HG03558 (cell line): Measurements from ENCODE around the gene SNX33.

Experiments
- ATAC-seq: cut with Tn5 transposase; IDR thresholded peaks from one replicate; pipeline ENCODE4 v1.9.1; 2021; ENCODE audit warnings: moderate number of reproducible peaks; ENCODE audit not compliant: unreplicated experiment; ENCODE audit errors: extremely low read depth

SNX33 gene

DNA sequence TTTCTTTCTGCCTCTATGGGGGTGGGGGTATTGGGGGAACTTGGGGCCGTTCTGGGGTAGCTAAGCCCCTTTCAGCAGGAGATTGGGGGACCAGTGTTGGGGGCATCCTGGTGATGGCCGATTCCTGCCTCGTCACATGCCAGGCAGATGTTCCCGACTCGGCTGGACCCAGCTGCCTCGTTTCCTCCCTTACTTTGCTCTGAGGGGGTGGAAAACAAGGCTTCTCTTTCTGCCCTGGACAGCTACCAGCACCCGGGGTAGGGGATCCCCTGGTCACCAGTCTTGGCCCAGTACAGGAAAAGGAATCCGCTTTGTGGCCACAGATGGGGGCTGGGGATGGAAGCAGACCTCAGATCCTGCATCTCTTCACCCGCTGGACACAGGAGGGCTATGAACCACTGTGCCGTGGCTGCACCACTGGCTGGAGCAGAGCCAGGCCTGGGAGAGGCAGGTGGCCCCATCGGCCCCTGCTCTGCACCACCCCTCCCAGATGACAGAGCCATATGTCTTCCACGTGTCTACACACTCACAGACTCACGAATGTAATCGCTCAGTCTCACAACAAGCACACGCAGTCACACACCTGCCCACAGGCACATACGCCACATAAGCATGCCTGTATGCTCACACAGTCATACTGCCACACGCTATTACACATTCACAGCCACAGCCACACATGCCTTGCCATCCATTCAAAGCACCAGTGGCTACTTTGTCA, 12.4 kb downstream of the SNX33 start:
- ATAC-seq: no peak

- ATAC-seq: no peak
These were observed 13.5 kb downstream of the SNX33 start for GRCh38 chr15:75661100-75661755.

DNA sequence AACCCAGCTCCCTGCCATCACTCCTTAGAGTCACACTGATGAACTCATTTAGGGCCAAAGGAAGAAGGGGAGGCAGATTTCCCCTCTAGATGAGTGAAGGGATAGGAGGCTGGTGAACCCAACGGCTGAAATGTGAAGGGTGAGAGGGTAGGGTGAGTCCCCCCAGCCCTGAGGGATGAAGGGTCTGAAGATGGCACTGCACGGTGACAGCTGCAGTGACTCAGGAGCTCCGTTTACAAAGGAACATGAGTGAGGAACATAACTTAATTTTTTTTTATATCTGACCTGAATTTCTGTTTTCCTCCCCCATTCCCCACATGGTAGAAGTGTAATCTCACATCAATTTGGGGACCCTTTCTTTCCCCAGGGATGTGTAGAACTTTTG, 14.0 kb downstream of the SNX33 start:
- ATAC-seq: no peak

GRCh38 chr15:75662823-75663519, 15.3 kb downstream of the SNX33 start:
- ATAC-seq: no peak

DNA sequence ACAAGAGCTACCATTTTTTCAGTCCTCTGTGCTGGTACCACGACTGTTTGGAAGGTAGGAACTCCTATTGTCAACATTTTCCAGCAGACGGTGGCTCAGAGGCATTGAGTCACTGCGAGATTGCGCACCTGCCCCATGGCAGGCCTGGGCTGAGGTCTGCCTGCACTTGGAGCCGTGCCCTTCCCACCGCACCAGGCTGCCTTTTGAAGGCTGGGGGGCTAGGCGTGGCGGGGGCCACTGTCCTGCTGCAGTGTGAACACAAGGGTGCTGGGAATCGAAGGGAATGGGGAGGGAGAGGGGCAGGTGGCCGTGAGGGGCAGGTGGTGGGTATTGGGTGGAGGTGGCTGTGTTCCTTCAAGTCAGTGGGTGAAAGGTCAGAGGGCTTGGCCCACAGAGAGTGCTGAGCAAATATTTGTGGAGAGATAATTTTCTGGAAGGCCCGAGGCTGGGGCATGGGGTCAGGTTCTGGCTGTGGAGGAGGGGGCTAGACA, 16.3 kb downstream of the SNX33 start:
- no peak for ATAC-seq

GRCh38 chr15:75666823-75667501, 19.2 kb downstream of the SNX33 start:
- ATAC-seq: no peak

DNA sequence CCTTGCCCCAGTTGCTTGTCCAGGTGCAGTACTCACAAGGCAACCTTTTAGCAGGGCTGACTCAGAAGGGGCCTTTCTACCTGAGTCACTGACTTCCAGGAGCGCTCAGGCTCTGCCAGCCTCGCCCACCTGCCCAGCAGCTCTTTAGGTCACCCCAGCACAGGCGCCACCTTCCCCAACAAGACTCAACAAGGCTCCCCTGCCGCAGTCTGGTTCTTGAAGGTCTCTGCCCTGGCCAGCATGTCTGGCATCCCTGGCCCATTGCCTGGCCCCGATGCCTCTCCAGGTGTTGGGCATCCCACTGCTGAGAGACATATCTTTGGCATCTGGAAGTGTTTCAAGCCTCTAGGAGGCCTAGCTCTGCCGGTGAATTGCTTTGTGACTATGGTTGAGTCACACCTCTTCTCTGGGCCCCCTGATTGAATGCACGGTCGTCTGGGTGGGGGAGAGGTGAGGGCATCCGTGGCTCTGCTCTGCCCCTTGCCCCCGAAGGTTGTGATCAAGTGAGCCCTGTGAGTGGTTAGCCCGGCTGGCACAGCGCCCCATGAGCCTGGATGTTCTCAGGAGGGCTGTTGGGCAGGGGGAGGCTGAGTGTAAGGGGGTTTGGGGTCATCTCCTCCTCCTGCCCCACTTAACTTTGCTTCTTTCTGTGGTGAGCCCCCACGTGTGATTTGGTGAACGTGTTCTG, 21.6 kb downstream of the SNX33 start:
- ATAC-seq: no peak

- no peak for ATAC-seq
These were observed 22.1 kb downstream of the SNX33 start for GRCh38 chr15:75669879-75670212.

GRCh38 chr15:75671730-75672602, 24.3 kb downstream of the SNX33 start:
- ATAC-seq: no peak

- ATAC-seq: no peak
These were observed 25.1 kb downstream of the SNX33 start for GRCh38 chr15:75672646-75673425.

DNA sequence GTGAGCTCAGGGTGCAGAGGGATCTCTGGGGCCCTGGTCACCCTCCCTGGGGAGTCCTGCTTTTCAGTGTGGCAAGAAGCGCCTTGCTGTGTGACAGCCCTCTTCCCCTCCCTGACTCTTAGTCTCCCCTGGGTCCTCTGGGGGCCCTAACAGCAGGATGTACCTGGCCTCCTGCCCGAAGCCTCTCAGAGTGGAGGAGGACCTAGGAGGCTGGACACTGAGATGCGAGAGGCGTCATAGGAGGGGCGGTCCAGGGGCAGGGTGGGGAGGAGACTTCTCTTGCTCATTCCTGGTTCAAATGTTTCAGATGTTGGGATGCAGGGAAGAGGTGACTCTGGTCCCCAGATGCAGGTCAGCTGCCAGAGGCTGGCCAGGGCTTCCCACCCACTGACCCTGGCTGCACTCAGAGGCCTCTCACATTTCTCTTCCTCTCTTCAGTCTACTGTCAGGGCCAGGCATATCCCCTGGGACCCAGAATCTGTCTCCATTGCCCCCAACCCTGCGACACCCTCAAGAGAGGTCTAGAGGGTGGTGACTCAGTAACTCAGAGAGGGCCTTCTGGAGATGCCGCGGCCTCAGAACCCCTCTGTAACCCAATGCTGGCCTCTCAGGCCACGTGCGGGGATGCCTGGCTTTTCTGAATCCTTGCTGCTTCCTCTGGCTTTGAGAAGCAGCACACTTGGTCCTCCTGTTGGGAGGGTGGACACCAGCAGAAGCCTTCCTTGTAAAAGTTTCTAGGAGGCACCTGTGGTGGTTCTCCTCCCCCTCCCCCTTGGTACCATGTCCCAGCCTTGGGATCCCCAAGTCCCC, 25.9 kb downstream of the SNX33 start:
- ATAC-seq: no peak

GRCh38 chr15:75674366-75674765, 26.7 kb downstream of the SNX33 start:
- ATAC-seq: no peak

- ATAC-seq: no peak
These were observed 28.1 kb downstream of the SNX33 start for GRCh38 chr15:75675579-75676404.

DNA sequence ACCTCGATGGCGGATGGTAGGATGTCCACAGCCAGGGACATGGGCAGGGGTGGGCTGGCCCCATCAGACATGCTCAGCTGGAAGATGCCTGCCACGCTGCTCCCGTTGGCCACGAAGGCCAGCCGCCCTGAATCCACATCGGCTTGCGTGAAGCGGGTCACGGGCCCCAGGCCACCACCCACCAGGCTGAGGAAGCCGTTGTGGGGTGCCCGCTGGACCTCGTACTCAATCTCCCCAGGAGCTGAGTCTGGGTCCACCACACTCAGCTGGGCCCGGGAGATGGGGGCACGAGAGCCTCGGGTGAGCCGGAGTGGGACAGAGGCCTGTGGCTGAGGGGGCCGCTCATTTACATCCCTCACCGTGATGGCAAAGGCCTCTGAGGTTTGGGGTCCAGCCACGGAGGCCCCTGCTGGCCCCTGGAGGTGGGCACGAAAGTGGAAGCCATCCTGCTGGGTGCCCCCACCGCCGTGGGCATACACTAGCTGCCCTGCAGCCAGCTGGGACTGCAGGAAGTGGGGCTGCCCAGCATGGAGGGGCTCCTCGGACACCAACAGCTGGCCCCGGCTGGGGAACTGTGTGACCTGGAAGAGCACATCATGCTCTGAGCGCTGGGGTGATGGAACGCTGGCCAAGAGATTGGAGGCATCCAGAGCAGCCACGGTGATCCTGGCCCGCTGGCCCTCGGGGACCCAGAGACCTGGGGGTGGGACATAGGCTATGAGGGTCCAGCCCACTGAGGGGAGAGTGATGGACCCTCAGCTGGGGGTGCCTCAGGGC, 29.2 kb downstream of the SNX33 start:
- no peak for ATAC-seq

DNA sequence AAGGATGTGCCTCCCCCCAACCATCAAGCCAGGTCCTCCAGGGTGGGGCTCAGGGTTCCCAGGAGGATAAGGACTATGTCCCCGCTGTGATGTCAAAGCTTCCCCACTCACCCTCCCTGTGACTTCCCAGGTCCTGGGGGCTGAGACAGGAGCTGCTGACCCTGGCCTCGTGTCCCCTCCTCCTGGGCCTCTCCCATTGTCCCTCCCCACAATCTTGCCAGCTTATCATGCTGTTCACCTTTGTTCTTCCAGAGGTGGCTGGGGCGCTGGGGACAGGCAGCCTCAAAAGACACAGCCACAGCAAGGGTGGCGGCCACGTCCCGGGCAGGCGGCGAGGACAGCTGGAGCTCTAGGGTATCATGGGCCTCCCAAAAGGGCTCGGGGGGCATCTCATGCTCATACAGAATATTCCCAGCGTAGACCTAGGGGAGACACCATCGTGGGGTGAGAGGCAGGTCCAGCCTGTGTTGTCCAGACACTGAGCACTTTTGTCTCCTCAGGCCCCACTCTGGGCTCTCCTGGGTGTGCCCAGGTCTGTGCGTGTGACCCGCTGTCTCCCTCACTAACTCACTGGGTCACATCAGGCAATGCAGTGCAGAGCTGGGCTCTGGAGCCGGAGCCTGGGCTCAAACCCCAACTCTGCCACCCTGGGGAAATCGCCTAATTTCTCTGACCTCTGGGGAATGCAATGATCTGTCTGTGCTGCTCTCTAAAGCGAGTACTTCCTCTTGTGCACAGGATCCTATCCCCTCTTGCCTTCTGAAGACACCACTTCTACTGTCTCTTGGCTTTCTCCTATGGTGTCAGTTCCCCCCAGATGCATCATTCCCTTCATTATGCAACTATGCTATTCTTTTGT, 30.0 kb downstream of the SNX33 start:
- no peak for ATAC-seq
